GM18508 (cell line): ENCODE results near the gene COX4I1.
"Not testable (repeated sequence)": the region's sequence is repeated elsewhere in the genome, so short reads cannot be mapped to it uniquely, and the experiment has no call there.

Experiments used
- ATAC-seq: cut with Tn5 transposase; IDR thresholded peaks from one replicate; pipeline ENCODE4 v1.9.1; 2021; ENCODE audit warnings: moderate number of reproducible peaks; ENCODE audit not compliant: insufficient read depth, unreplicated experiment

COX4I1 gene

GRCh38 chr16:85798283-85798776, 1.2 kb upstream of the COX4I1 start:
- ATAC-seq: no peak

DNA sequence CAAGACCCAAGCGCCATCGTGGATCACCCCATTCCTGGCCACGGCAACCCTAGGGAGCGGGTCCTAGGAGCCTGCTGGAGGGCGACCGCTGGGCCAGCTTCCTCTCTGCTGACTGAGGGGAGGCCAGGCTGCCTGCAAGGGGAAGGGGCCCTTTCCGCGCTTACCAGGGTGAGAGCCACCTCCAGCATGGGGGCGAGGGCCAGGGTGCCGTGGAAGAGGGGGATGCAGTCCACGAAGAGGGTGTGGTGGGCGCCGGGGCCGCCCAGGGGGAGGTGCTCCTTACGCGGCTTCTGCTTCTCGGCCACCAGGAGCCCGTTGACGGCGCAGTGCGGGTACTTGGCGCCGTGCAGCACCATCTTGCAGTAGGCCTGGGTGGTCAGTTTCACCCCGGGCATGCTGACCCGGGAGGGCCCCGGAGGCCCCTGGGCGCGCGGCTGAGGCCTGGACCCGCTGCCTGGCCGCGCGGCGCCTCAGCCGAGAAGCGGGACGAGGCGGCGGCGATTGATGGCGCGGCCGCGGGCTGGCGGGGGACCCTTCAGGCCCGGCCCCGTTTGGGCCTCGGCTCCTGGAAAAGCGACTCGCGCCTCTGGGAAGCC, 496 bp upstream of the COX4I1 start:
- ATAC-seq: no peak

DNA sequence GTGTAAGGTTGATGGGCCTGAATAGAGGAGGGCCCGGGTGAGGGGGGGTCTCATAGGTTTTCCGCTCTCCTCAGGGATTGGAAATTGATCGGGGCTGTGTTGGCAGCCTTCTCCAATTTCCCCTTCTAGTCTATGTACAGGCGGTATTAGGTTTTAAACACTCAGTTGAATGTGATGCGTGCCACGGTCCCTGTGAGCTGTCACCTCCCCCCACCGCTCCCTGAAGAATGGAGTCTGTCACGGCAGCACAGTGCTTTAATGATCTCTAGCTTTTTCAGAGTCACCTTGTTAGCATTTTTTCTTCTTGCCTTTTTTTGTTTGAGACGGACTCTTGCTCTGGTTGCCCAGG, 800 bp downstream of the COX4I1 start:
- no peak for ATAC-seq

DNA sequence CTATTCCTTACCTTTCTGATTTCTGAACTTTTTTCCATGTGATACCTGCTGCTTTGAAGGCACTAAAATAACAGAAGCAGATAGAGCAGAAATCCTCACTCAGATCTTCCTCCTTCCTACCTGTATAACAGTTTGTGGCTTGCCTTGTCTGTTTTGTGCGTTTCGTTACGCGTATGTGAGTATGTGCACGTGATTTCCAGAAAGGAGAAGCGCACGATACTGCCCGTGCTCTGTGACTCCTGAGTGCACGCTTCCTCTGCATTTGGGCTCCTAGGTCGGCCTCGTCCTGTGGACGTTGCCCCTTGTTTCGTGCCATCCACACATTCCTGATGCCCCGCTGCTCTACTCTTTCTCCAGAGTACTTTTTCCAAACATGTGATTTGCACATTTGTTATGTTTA, 4.1 kb downstream of the COX4I1 start:
- no peak for ATAC-seq

DNA sequence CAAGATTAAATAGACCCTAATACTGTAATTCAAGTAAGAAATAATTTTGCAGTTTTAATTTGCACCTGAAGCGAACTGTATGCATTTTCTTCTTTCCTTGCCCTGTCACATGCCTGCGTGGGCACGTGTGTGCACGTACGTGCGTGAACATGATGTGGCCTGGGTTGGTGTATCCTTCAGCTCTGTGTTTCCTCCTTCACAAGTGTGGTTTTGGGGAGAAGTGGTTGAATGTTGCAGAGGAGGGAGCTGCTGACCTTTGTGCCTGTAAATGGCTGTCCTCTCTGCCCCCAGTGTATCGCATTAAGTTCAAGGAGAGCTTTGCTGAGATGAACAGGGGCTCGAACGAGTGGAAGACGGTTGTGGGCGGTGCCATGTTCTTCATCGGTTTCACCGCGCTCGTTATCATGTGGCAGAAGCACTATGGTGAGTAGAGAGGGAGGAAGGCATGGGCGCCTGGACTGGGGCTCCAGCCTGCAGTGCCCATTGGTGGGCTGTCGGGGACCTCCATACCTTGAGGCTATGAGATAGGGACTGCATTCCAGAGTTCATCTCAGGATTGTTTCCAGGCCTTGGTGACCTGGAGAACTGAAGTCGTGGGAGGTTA, 6.0 kb downstream of the COX4I1 start:
- no peak for ATAC-seq

- ATAC-seq: no peak
Observed at GRCh38 chr16:85806539-85806938, 7.0 kb downstream of the COX4I1 start.

DNA sequence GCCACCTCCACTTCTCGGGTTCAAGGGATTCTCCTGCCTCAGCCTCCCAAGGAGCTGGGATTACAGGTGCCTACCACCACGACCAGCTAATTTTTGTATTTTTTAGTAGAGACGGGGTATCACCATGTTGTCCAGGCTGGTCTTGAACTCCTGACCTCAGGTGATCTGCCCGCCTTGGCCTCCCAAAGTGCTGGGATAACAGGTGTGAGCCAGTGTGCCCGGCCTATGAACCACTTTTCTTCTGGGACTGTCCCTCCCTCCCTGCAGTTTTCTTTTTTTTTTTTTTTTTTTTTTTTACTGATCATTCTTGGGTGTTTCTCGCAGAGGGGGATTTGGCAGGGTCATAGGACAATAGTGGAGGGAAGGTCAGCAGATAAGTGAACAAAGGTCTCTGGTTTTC, 7.8 kb downstream of the COX4I1 start:
- not testable (repeated sequence) for ATAC-seq

- ATAC-seq: not testable (repeated sequence)
Observed at GRCh38 chr16:85808104-85808503, 8.6 kb downstream of the COX4I1 start.

GRCh38 chr16:85808926-85809325, 9.4 kb downstream of the COX4I1 start:
- ATAC-seq: no peak

- no peak for ATAC-seq
Observed at GRCh38 chr16:85809645-85810044, 10.2 kb downstream of the COX4I1 start.

DNA sequence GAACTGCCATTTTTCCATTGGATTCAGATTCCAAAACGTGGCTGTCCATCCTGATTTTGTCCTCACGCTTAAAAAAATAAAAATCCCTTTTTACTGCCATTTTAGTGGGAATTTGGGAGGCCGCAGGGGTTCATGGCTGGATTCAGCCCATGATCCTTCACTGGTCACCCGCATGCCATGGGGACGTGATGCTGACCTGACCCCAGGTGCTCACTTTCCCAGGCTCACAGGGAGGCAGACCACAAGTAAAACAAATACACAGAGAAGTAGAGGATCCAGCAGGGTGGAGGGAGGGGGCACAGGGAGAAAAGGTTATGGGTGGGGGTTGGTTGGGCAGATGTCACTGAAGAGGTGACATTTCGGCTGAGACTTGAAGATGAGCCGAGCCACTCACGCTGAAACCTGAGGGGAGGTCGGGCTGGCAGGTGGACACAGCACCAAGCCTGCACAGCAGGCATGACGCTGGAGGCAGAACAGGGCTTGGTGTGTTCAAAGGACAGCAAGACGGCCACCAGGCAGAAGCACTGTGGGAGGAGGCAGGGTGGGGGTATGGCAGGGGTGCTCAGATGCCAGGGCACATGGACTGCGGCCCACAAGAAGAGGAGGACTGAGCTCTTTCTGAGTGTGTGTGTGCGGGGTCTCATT, 10.7 kb downstream of the COX4I1 start:
- ATAC-seq: no peak

DNA sequence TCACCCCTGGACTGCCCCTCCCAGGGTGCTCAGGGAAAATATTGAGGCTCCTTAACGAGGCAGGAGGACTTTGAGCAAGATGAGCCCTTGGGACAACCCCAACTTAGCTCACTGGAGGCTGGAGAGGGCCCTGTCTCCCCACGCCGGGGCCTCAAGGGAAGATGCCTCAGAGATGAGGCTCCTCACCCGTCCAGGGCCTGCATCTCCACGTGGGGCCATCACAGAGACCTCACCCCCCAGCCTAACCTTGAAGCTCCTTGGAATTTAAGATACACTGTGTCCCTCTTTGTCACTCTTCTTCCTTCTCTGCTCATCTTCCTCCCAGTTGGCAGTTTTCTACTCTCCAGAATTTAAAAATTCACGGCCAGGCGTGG, 11.2 kb downstream of the COX4I1 start:
- no peak for ATAC-seq

DNA sequence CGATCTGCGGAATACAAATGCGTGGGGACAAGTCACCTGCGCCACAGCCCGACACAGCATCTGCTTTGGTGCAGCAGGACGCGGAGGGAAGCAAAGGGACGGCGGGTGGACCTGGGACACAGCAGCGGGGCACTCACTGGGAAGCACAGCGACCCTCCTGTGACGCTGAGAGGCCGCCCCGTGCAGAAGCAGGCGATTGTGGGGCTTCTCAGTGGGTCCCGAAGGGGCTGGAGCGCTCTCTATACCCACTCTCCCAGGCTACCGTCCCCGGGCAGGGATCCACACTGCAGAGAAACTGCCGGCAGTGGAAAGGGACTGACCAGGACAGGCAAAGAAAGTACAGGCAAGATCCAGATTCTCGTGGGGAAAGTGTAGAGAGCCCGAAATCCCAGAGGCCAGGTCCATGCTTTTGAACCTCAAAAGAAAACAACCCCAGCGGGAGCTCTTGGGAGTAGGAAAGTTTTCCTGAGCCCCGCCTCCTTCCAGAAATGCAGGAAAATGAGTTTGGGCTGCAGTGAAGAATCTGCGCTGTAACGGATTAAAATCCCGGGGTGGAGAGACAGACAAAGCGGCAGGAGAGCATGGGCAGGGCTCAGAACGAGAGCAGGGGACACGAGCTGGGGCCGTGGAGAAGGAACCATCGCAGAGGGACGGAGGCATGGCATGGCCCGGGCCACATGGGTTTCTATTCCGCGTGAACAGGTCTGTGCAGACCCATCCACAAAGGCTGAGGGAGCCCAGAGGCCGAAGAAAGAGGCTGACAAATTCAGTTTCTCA, 12.7 kb downstream of the COX4I1 start:
- ATAC-seq: no peak

DNA sequence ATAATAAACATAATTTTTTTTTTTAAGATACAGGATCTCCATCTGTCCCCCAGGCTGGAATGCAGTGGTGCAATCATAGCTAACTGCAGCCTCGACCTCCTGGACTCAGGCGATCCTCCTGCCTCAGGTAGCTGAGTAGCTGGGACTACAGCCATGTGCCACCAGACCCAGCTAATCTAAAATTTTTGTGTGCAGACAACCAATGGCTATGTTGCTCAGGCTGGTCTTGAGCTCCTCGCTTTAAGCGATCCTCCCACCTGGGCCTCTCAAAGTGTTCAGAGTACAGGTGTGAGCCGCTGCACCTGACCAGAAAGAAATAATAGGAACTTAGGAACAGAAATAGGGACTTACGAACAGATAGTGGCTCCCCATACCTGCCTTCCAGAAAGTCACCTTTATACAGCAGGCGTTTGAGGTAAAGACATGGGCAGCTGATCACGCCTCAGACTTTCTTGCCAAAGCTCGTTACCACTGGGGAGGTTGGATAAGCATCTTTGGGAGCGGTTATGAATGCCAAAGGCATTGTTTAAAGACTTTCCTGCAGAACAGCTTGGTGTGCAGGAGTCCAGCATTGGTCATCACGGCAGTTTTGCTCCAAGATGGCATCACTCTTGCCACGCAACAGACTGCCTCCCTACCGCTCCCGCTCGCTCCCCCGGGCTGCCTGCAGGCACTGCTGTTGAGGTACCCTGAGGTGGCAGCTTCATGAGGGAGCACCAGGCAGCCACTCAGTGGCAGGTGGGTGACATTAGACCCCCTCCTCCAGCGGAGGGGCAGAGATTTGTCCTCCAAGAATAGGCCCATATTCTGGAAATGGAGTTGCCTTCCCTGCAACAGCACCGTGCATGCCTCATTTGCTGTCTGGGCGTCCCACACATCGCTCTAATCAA, 13.6 kb downstream of the COX4I1 start:
- ATAC-seq: no peak

DNA sequence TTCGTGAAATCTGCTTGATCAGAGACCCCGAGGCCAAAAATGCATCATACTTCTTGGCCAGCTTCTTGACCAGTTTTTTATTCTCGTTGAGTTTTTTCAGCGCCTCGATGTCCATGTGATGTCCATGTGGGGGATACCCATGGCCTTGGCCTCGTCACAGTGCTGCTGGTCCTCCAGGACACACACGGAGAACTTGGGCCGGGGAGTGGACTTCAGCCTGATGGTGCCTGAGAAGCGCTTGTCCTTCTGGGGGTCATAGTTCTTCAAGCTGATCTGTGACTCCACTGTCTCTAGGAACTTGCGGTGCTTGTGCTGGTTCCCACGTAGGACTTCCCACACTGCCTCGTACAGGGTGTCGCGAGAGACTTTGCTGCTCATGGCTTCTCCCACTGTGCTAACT, 16.7 kb downstream of the COX4I1 start:
- ATAC-seq: no peak

GRCh38 chr16:85817195-85817594, 17.7 kb downstream of the COX4I1 start:
- not testable (repeated sequence) for ATAC-seq

GRCh38 chr16:85819245-85819644, 19.8 kb downstream of the COX4I1 start:
- no peak for ATAC-seq

DNA sequence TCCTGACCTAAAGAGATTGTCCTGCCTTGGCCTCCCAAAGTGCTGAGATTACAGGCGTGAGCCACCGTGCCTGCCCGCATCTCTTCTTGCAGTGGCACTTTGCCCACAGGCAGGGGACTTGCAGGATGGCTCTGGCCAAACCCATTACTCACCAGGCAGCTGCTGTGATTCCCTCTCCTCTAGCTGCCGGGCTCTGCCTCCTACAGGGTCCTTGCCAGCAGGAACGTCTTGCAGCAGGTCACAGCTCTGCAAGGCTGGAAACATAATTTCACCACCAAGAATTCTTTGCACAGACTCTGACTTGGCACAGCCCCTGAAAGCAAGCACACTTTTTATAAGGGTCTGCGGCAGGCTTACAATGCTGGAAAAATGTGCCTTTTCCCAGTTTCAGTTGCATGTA, 20.3 kb downstream of the COX4I1 start:
- no peak for ATAC-seq

DNA sequence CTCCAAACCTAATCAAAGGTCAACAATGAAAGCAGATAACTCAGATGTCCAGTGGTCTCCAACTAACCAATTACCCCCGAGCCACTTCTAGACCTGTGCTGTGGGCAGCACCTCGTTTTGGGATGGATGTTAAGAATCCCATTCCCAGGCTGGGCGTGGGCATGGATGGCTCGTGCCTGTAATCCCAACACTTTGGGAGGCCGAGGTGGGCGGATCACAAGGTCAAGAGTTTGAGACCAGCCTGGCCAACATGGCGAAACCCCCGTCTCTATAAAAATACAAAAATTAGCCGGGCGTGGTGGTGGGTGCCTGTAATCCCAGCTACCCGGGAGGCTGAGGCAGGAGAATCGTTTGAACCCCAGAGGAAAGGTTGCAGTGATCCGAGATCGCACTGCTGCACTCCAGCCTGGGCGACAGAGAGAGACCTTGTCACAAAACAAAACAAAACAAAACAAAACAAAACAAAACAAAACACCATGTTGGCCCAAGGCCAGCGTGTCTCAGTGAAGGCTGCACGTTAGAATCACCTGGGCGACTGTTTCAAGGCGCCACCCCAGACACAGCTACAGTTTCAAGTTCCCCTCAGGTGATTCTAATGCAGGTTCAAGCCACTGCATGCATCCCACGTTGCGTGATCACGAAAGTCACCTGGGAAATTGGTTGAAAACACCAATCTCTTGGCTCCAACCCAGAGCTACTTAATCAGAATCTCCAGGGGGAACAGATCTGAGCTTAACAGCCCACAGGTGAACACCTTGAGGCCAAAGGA, 21.3 kb downstream of the COX4I1 start:
- ATAC-seq: no peak
